ENCODE results near the gene GABRA5. TPM values are rescaled to one million over a fixed set of nuclear protein-coding genes. Genes with fewer than 3 reads are reported as not detected.

GABRA5 gene
- total and polyA plus RNA-seq, 2 of the 8 experiments (the other 6 are each of a cell fraction or from before 2014, with no cell fraction given): 15.0 to 29.6 TPM

- no peak for FAIRE-seq
- H3K4me3 ChIP-seq (ENCODE audit: extremely low read depth in 1 of 4, insufficient read depth in 2 of 4, low read depth in 3 of 4, low read length in 4 of 4): no peak overlapping the region
- POLR2A ChIA-PET (ENCODE audit: partially characterized antibody): no interaction called here
- H3K4ac ChIP-seq (replicated peaks; ENCODE audit: insufficient read length, low read depth, low read length): no peak overlapping the region
- H2BK5ac ChIP-seq (ENCODE audit: low read depth, low read length): no peak overlapping the region
- H2AFZ ChIP-seq (ENCODE audit: low read length): no peak overlapping the region
- no peak overlapping the region for H3K9ac ChIP-seq (replicated peaks in 1 of 4; ENCODE audit: extremely low read depth in 1 of 4, low read depth in 3 of 4, low read length in 3 of 4)
- no peak for DNase-seq (ENCODE audit: low read depth in 1 of 2, low spot score in 2 of 2)
- H2BK20ac ChIP-seq (ENCODE audit: low read length): no peak overlapping the region
- CTCF ChIA-PET (ENCODE audit: partially characterized antibody): interaction anchor here (0.9 to 1.3 kb wide), 4 partner anchors 18 to 46 kb away, joined by 3 read pairs; no protein-coding TSS in a partner anchor
- H2BK15ac ChIP-seq (ENCODE audit: low read length): no peak overlapping the region
- H3K56ac ChIP-seq (replicated peaks; ENCODE audit: insufficient read length, low read depth, low read length): no peak overlapping the region
- H4K8ac ChIP-seq (ENCODE audit: extremely low read depth, insufficient read depth, low read length): no peak overlapping the region
- H3K27ac ChIP-seq (ENCODE audit: low read depth, low read length): no peak overlapping the region
- H4K20me1 ChIP-seq (replicated peaks in 1 of 2; ENCODE audit: control insufficient read depth in 1 of 2, insufficient read depth in 2 of 2, low read length in 2 of 2): no peaks in the 10 kb centered on the region
- H4K5ac ChIP-seq (ENCODE audit: insufficient read length, low read depth, low read length): no peak overlapping the region
- no peaks in the 10 kb centered on the region for H3K27me3 ChIP-seq (replicated peaks in 1 of 4; ENCODE audit: control insufficient read depth in 3 of 4, extremely low read depth in 1 of 4, insufficient read depth in 3 of 4, low read length in 3 of 4)
- H3K36me3 ChIP-seq (ENCODE audit: control insufficient read depth in 2 of 4, insufficient read depth in 4 of 4, low read length in 3 of 4): no peaks in the 10 kb centered on the region
- H4K91ac ChIP-seq (replicated peaks; ENCODE audit: insufficient read length, low read length): no peak overlapping the region
- H2AK5ac ChIP-seq (ENCODE audit: low read depth, low read length): no peak overlapping the region
- no peak for TF ChIP-seq JUN (IDR thresholded peaks at IDR 0.05; ENCODE audit: low read depth, low read length)
- no peak for TF ChIP-seq TCF12 (IDR thresholded peaks at IDR 0.05; ENCODE audit: low read depth, low read length)
- no peak for TF ChIP-seq SIRT6 (IDR thresholded peaks at IDR 0.05; ENCODE audit: low read length)
- TF ChIP-seq GABPA (IDR thresholded peaks at IDR 0.05; ENCODE audit: borderline replicate concordance, insufficient read depth, low read length): no peak
- no peak for TF ChIP-seq HDAC6 (IDR thresholded peaks at IDR 0.05; ENCODE audit: low read depth, low read length)
- TF ChIP-seq NANOG (IDR thresholded peaks at IDR 0.05; ENCODE audit: insufficient read depth, low read depth, low read length, poor library complexity, severe bottlenecking): no peak
- no peak for TF ChIP-seq TAF1 (IDR thresholded peaks at IDR 0.05; ENCODE audit: low read depth, low read length)
- TF ChIP-seq, protein P1, sequence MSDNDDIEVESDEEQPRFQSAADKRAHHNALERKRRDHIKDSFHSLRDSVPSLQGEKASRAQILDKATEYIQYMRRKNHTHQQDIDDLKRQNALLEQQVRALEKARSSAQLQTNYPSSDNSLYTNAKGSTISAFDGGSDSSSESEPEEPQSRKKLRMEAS (IDR thresholded peaks at IDR 0.05): no peak
- no peak for TF ChIP-seq BRCA1 (IDR thresholded peaks at IDR 0.05; ENCODE audit: low read depth, low read length)
- TF ChIP-seq RBBP5 (IDR thresholded peaks at IDR 0.05; ENCODE audit: borderline replicate concordance, low read depth, low read length): no peak
- TF ChIP-seq, protein P2, sequence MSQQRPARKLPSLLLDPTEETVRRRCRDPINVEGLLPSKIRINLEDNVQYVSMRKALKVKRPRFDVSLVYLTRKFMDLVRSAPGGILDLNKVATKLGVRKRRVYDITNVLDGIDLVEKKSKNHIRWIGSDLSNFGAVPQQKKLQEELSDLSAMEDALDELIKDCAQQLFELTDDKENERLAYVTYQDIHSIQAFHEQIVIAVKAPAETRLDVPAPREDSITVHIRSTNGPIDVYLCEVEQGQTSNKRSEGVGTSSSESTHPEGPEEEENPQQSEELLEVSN (IDR thresholded peaks at IDR 0.05): no peak
- H3K4me2 ChIP-seq (ENCODE audit: insufficient read depth in 1 of 2, low read depth in 2 of 2, low read length in 2 of 2): no peak overlapping the region
- no peak overlapping the region for H2BK120ac ChIP-seq (replicated peaks; ENCODE audit: low read depth, low read length)
- H3K23me2 ChIP-seq (ENCODE audit: low read depth, low read length): no peaks in the 10 kb centered on the region
- H2BK12ac ChIP-seq (ENCODE audit: low read depth, low read length): no peak overlapping the region
- H3K79me1 ChIP-seq (ENCODE audit: low read depth, low read length): no peaks in the 10 kb centered on the region
- WGBS, 2 experiments (ENCODE audit: extremely low coverage in 1 of 2, insufficient coverage in 1 of 2, insufficient read length in 1 of 2, insufficient replicate concordance in 2 of 2, low coverage in 1 of 2, low lambda C conversion rate in 2 of 2, missing lambda C conversion rate in 1 of 2): 90% methylated on average over 8 of the region's 8 CpGs; no CpG with 5 or more reads in 1 of the 2 experiments
- H3K79me2 ChIP-seq (ENCODE audit: control insufficient read depth in 1 of 2, insufficient read depth in 2 of 2, low read length in 2 of 2): no peaks in the 10 kb centered on the region
- H3K23ac ChIP-seq (ENCODE audit: insufficient read length): no peak overlapping the region
- no peak overlapping the region for H3K18ac ChIP-seq (ENCODE audit: extremely low read depth, low read length)
- no peaks in the 10 kb centered on the region for H3K9me3 ChIP-seq (ENCODE audit: insufficient read depth in 2 of 2, low read depth in 1 of 2, low read length in 1 of 2)
- no peak overlapping the region for H3K14ac ChIP-seq (ENCODE audit: insufficient read length)
- H3K4me1 ChIP-seq (replicated peaks in 1 of 4; ENCODE audit: control insufficient read depth in 3 of 4, insufficient read depth in 4 of 4, low read length in 3 of 4): no peaks in the 10 kb centered on the region; a peak in 1 of 7 replicates
These were observed 61.2 kb downstream of the GABRA5 start for GRCh38 chr15:26928051-26928450.

Data from H1 (cell line).